Liver (tissue), 9 donors: ENCODE measurements around the gene IFI27L1. TPM values are rescaled to one million over a fixed set of nuclear protein-coding genes. Genes with fewer than 3 reads are reported as not detected.

Source experiments
- DNase-seq: peaks from one replicate; pipeline ENCODE4 v3.0.0-alpha.2; 2017; ENCODE audit warnings: low spot score
- H3K27ac ChIP-seq, 2 donors: one replicate each; pipeline ENCODE4 v1.7.0; 2013; ENCODE audit warnings: inconsistent platforms in 2 of 2, low read length in 2 of 2, control low read depth in 1 of 2, low read depth in 1 of 2, mild to moderate bottlenecking in 1 of 2
- H3K27me3 ChIP-seq, 4 donors: one replicate each; pipeline versions ENCODE4 v1.6.1 to v1.7.0; 2013; ENCODE audit warnings: low read length in 3 of 4, inconsistent platforms in 1 of 4, mild to moderate bottlenecking in 1 of 4, moderate library complexity in 1 of 4; ENCODE audit not compliant: control insufficient read depth in 4 of 4, insufficient read depth in 4 of 4
- H3K36me3 ChIP-seq, 4 donors: one replicate each; pipeline versions ENCODE4 v1.6.1 to v1.7.0; 2013; ENCODE audit warnings: low read length in 3 of 4, mild to moderate bottlenecking in 3 of 4, low read depth in 1 of 4, moderate library complexity in 1 of 4; ENCODE audit not compliant: control insufficient read depth in 4 of 4, insufficient read depth in 3 of 4
- H3K4me1 ChIP-seq, 4 donors: one replicate each; pipeline versions ENCODE4 v1.6.1 to v1.7.0; 2013; ENCODE audit warnings: low read length in 3 of 4, mild to moderate bottlenecking in 3 of 4, moderate library complexity in 1 of 4; ENCODE audit not compliant: control insufficient read depth in 4 of 4, insufficient read depth in 4 of 4
- H3K4me3 ChIP-seq, 3 donors: one replicate each; pipeline versions ENCODE4 v1.6.1 to v1.7.0; 2013; ENCODE audit warnings: low read length in 3 of 3, control low read depth in 1 of 3, low read depth in 1 of 3, mild to moderate bottlenecking in 1 of 3
- H3K9ac ChIP-seq, 2 donors: one replicate each; pipeline ENCODE4 v1.7.0; 2013; ENCODE audit warnings: low read length in 2 of 2, mild to moderate bottlenecking in 2 of 2, moderate library complexity in 2 of 2, control low read depth in 1 of 2, low read depth in 1 of 2
- H3K9me3 ChIP-seq, 4 donors: one replicate each; pipeline versions ENCODE4 v1.6.1 to v1.7.0; 2013; ENCODE audit warnings: low read length in 3 of 4; ENCODE audit not compliant: control insufficient read depth in 4 of 4
- ATF3 ChIP-seq: IDR thresholded peaks from 2 replicates; pipeline ENCODE4 v1.6.1; 2016; ENCODE audit warnings: antibody characterized with exemption
- CTCF ChIP-seq: fragments of 150-350 bp; IDR thresholded peaks from 2 replicates; pipeline ENCODE4 v1.5.1; 2017; ENCODE audit warnings: improper control_type of control experiment, low read depth, low read length; ENCODE audit not compliant: missing input control
- FOXA1 ChIP-seq: IDR thresholded peaks from 2 replicates; pipeline ENCODE4 v1.6.1; 2016; ENCODE audit warnings: antibody characterized with exemption
- GABPA ChIP-seq, 2 donors: IDR thresholded peaks in 1 of 2; conservative IDR thresholded peaks in 1 of 2; 2 replicates each; pipeline ENCODE4 v1.6.1; 2016; ENCODE audit warnings: antibody characterized with exemption in 2 of 2, mild to moderate bottlenecking in 1 of 2, moderate library complexity in 1 of 2
- HNF4A ChIP-seq, 2 donors: conservative IDR thresholded peaks; 2 replicates each; pipeline ENCODE4 v1.6.1; 2016; ENCODE audit warnings: antibody characterized with exemption in 2 of 2, mild to moderate bottlenecking in 2 of 2
- JUND ChIP-seq, 2 donors: IDR thresholded peaks; 2 replicates each; pipeline ENCODE4 v1.6.1; 2016; ENCODE audit warnings: antibody characterized with exemption in 2 of 2
- MAX ChIP-seq: IDR thresholded peaks from 2 replicates; pipeline ENCODE4 v1.6.1; 2016; ENCODE audit warnings: antibody characterized with exemption
- RAD21 ChIP-seq, 2 donors: IDR thresholded peaks; 2 replicates each; pipeline ENCODE4 v1.6.1; 2016; ENCODE audit warnings: antibody characterized with exemption in 2 of 2, mild to moderate bottlenecking in 2 of 2
- REST ChIP-seq: IDR thresholded peaks from 2 replicates; pipeline ENCODE4 v1.6.1; 2016; ENCODE audit warnings: antibody characterized with exemption, mild to moderate bottlenecking
- RXRA ChIP-seq, 2 donors: IDR thresholded peaks; 2 replicates each; pipeline ENCODE4 v1.6.1; 2017 to 2018; ENCODE audit warnings: antibody characterized with exemption in 2 of 2, mild to moderate bottlenecking in 1 of 2
- SP1 ChIP-seq: IDR thresholded peaks from 2 replicates; pipeline ENCODE4 v1.6.1; 2018; ENCODE audit warnings: antibody characterized with exemption, mild to moderate bottlenecking
- TAF1 ChIP-seq: conservative IDR thresholded peaks from 2 replicates; pipeline ENCODE4 v1.6.1; 2016; ENCODE audit warnings: antibody characterized with exemption, mild to moderate bottlenecking
- YY1 ChIP-seq: IDR thresholded peaks from 2 replicates; pipeline ENCODE4 v1.6.1; 2016; ENCODE audit warnings: antibody characterized with exemption, mild to moderate bottlenecking
- ZBTB33 ChIP-seq: IDR thresholded peaks from 2 replicates; pipeline ENCODE4 v1.6.1; 2016; ENCODE audit warnings: antibody characterized with exemption
- WGBS: extraction: QIAGEN DNeasy Blood & Tissue Kit; methylation state at CpG from one replicate; pipeline ENCODE4 v1.1.7; 2013; 5-methylcytosine and 5-hydroxymethylcytosine counted together
- polyA plus RNA-seq, 2 donors: library from polyadenylated mRNA; stranded (reverse) in 1 of 2; unstranded in 1 of 2; fragments of 200-250 nt in 1 of 2; fragments of >200 nt in 1 of 2; fragmentation: Nextera tagmentation in 1 of 2; extraction: Ambion mirVana in 1 of 2; gene quantifications; one replicate each; pipeline versions ENCODE4 v1.2.1 to v1.2.3, GENCODE V29; 2013 to 2015
- total RNA-seq, 2 donors: library from RNA; depleted of rRNA; stranded (reverse); fragments of >200 nt; gene quantifications; one replicate each; pipeline ENCODE4 v1.2.3, GENCODE V29; 2014
- donor health status: healthy.
- donor health status: healthy.
- donor health status: healthy.
- donor health status: healthy.
- donor health status: healthy.

IFI27L1 gene
- total RNA-seq (1 to 10 TPM; 3.7 to 4.4 TPM), polyA plus RNA-seq (1 to 10 TPM; 6.8 to 8.1 TPM)

- WGBS = under 1% methylated on average over 77 of the region's 77 CpGs
- DNase-seq = peak; percentile 96
- H3K9me3 ChIP-seq = no peaks in the 10 kb centered on the region
- H3K4me3 ChIP-seq = peak within 1 kb of the TSS; percentile 77 to 96 (median 93)
- TF ChIP-seq TAF1 = peak; percentile 85
- peak; percentile 74 for TF ChIP-seq SP1
- TF ChIP-seq MAX = peak; percentile 77
- TF ChIP-seq FOXA1 = no peak
- peak; percentile 82 for TF ChIP-seq YY1
- peak in 1 of 2 donors; percentile 32 for TF ChIP-seq RAD21 (IDR thresholded peaks at IDR 0.05)
- TF ChIP-seq JUND (IDR thresholded peaks at IDR 0.05) = no peak
- TF ChIP-seq HNF4A (conservative IDR thresholded peaks at IDR 0.05) = no peak
- TF ChIP-seq ATF3 = no peak
- no peak for TF ChIP-seq CTCF
- peak; percentile 82 to 94 for TF ChIP-seq GABPA (IDR thresholded peaks at IDR 0.05 in 1 of 2, conservative IDR thresholded peaks at IDR 0.05 in 1 of 2)
- TF ChIP-seq REST = peak; percentile 85
- peak within 1 kb of the TSS; percentile 81 to 93 for H3K27ac ChIP-seq
- no peaks in the 10 kb centered on the region for H3K27me3 ChIP-seq
- H3K36me3 ChIP-seq = peaks cover 3 to 20% (median 8%) of the 10 kb centered on the region in 4 donors
- peak within 1 kb of the TSS; percentile 93 to 99 for H3K9ac ChIP-seq
- H3K4me1 ChIP-seq = peaks cover 12 to 39% (median 28%) of the 10 kb centered on the region in 4 donors
Observed at GRCh38 chr14:94080621-94081385, at the start of gene IFI27L1, which contains the start of gene DDX24. TSS of gene IFI27L1 (plus strand) at chr14:94081310. CDS start at chr14:94096938, 15,628 bp downstream. TSS of gene DDX24 (minus strand) at chr14:94081202. CDS start at chr14:94079742, 1,460 bp downstream.

- no peak overlapping the region for H3K4me3 ChIP-seq
- no peaks in the 10 kb centered on the region for H3K9me3 ChIP-seq
- no peaks in the 10 kb centered on the region for H3K36me3 ChIP-seq
- peaks cover 1 to 9% (median 6%) of the 10 kb centered on the region in 4 donors for H3K4me1 ChIP-seq
- H3K27ac ChIP-seq = no peak overlapping the region
- DNase-seq = no peak
- no peak overlapping the region for H3K9ac ChIP-seq
- no peaks in the 10 kb centered on the region for H3K27me3 ChIP-seq
- WGBS = 87% methylated on average over 7 of the region's 7 CpGs
- TF ChIP-seq HNF4A (conservative IDR thresholded peaks at IDR 0.05) (no peak), RXRA (IDR thresholded peaks at IDR 0.05) (no peak), CTCF (no peak), GABPA (IDR thresholded peaks at IDR 0.05 in 1 of 2, conservative IDR thresholded peaks at IDR 0.05 in 1 of 2) (no peak), SP1 (no peak), REST (no peak), RAD21 (IDR thresholded peaks at IDR 0.05) (no peak), MAX (no peak), JUND (IDR thresholded peaks at IDR 0.05) (no peak), YY1 (no peak), ZBTB33 (no peak)
Observed at GRCh38 chr14:94031883-94032279, 49.2 kb upstream of the IFI27L1 start.
